AG04450 (cell line): Measurements from ENCODE around the gene MICA. TPM values are rescaled to one million over a fixed set of nuclear protein-coding genes. Genes with fewer than 3 reads are reported as not detected.

Experiments used
- CTCF ChIA-PET: fragments of 300-600, 350-600 bp; formaldehyde crosslinking; extraction: SDS; loops from one replicate; lab custom pipeline; 2022; ENCODE audit warnings: antibody characterized with exemption, inconsistent platforms; lab: Charles Lee
- POLR2A ChIA-PET: fragments of 350-600 bp; formaldehyde crosslinking; extraction: SDS; loops from one replicate; lab custom pipeline; 2021; ENCODE audit warnings: antibody characterized with exemption, inconsistent platforms; lab: Yijun Ruan, JAX
- DNase-seq: peaks from one replicate; pipeline ENCODE4 v3.0.0-alpha.2; 2011; ENCODE audit warnings: low read depth, low spot score
- H3K27ac ChIP-seq: one replicate; pipeline ENCODE4 v1.5.1; 2012; ENCODE audit warnings: low read depth, low read length, control low read depth
- H3K27me3 ChIP-seq: one replicate; pipeline ENCODE4 v1.6.0; 2012; ENCODE audit warnings: low read length; ENCODE audit not compliant: control insufficient read depth, insufficient read depth
- H3K4me3 ChIP-seq: 2 replicates; pipeline ENCODE4 v1.5.1; 2011; ENCODE audit warnings: mild to moderate bottlenecking, low read depth, low read length, control low read depth
- H3K9me3 ChIP-seq: 2 replicates; pipeline ENCODE4 v1.5.1; 2012; ENCODE audit warnings: low read length; ENCODE audit not compliant: control insufficient read depth, insufficient read depth
- polyA plus RNA-seq: library from polyadenylated mRNA; depleted of rRNA; stranded (reverse); fragments of >200 nt; gene quantifications from 2 replicates; pipeline ENCODE4 v1.2.3, GENCODE V29; 2011
- TF ChIP-seq, protein P1 (sequence below): IDR thresholded peaks from 2 replicates; pipeline ENCODE4 v1.5.1; 2011; ENCODE audit warnings: low read depth, low read length, control low read depth, inconsistent platforms

The MICA gene
- polyA plus RNA-seq, 1 experiment = 39.9 TPM

DNA sequence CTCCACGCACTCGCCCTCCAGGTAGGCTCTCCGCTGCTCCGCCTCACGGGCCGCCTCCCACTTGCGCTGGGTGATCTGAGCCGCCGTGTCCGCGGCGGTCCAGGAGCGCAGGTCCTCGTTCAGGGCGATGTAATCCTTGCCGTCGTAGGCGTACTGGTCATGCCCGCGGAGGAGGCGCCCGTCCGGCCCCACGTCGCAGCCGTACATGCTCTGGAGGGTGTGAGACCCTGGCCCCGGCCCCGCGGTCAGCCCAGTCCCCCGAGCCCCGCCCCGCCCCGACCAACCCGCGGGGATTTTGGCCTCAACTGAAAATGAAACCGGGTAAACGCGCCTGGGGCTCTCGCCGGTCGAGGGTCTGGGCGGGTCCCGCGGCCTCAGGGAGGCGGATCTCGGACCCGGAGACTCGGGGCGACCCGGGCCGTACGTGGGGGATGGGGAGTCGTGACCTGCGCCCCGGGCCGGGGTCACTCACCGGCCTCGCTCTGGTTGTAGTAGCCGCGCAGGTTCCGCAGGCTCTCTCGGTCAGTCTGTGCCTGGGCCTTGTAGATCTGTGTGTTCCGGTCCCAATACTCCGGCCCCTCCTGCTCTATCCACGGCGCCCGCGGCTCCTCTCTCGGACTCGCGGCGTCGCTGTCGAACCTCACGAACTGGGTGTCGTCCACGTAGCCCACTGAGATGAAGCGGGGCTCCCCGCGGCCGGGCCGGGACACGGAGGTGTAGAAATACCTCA is 47.0 kb upstream of the MICA start:
- H3K27ac ChIP-seq = no peak overlapping the region
- H3K27me3 ChIP-seq = peaks cover 21% of the 10 kb centered on the region
- TF ChIP-seq, protein P1, sequence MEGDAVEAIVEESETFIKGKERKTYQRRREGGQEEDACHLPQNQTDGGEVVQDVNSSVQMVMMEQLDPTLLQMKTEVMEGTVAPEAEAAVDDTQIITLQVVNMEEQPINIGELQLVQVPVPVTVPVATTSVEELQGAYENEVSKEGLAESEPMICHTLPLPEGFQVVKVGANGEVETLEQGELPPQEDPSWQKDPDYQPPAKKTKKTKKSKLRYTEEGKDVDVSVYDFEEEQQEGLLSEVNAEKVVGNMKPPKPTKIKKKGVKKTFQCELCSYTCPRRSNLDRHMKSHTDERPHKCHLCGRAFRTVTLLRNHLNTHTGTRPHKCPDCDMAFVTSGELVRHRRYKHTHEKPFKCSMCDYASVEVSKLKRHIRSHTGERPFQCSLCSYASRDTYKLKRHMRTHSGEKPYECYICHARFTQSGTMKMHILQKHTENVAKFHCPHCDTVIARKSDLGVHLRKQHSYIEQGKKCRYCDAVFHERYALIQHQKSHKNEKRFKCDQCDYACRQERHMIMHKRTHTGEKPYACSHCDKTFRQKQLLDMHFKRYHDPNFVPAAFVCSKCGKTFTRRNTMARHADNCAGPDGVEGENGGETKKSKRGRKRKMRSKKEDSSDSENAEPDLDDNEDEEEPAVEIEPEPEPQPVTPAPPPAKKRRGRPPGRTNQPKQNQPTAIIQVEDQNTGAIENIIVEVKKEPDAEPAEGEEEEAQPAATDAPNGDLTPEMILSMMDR = no peak
- H3K9me3 ChIP-seq = no peaks in the 10 kb centered on the region; the same call in 1 of the 2 replicates
- DNase-seq = no peak
- POLR2A ChIA-PET = no interaction called here
- CTCF ChIA-PET = no interaction called here
- peak overlapping the region; percentile 70 for H3K4me3 ChIP-seq

DNA sequence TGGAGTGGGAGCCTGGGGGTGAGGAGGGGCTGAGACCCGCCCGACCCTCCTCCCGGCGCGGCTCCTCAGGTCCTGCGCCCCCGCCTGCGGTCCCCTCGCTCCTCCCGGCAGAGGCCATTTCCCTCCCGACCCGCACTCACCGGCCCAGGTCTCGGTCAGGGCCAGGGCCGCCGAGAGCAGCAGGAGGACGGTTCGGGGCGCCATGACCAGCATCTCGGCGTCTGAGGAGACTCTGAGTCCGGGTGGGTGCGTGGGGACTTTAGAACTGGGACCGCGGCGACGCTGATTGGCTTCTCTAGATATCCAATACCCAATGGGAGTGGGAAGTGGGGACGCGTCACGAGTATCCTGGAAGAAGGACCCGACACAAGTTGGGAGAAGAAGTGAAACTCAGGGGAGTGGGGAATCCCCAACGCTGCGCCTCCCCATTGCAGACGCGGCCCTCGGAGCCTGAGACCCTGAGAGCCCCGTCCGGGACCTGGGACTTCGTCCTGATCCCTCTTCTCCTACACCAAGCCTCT is 46.4 kb upstream of the MICA start, which contains the start of gene HLA-B:
TSS of gene HLA-B (minus strand) at position 234 of the 521 bp plus-strand sequence. CDS start at position 213, 21 bp downstream.
- peak; percentile 47 for DNase-seq
- no peak within 1 kb of the TSS for H3K27ac ChIP-seq
- ChIA-PET CTCF (interaction anchor here (1.0 kb wide), 1 partner anchor 10 kb away, joined by 8 read pairs; no protein-coding TSS in a partner anchor), POLR2A (no interaction called here)
- TF ChIP-seq, protein P1 = no peak
- peak within 1 kb of the TSS; percentile 70 for H3K4me3 ChIP-seq
- no peaks in the 10 kb centered on the region; the same call in 1 of the 2 replicates for H3K9me3 ChIP-seq
- H3K27me3 ChIP-seq = peaks cover 18% of the 10 kb centered on the region

DNA sequence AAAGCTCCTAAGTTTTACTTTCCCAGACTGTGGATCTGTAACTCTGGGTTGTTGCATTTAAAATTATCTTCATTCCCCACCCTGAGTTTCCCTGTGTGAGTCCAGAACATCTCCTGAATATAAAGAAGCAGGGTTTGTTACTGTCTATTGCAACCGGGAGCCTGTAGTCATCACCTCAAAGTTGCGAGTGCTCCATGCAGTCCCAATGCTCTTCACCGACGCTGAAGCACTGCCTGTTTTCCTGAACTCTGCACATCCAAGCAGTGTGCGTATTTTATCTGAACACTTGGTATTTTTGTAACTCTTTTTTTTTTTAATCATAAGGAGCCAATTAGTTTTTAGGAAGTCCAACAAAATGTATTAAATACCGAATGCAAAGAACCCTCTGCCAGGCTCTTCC is 45.5 kb upstream of the MICA start:
- POLR2A ChIA-PET = no interaction called here
- CTCF ChIA-PET = interaction anchor here (0.6 to 1.0 kb wide), 2 partner anchors 9 to 84 kb away, joined by 4 to 8 read pairs; no protein-coding TSS in a partner anchor
- TF ChIP-seq, protein P1 = no peak
- Histone ChIP-seq H3K27me3 (peaks cover 26% of the 10 kb centered on the region), H3K4me3 (no peak overlapping the region), H3K9me3 (no peaks in the 10 kb centered on the region; the same call in 1 of the 2 replicates), H3K27ac (no peak overlapping the region)
- DNase-seq = no peak

DNA sequence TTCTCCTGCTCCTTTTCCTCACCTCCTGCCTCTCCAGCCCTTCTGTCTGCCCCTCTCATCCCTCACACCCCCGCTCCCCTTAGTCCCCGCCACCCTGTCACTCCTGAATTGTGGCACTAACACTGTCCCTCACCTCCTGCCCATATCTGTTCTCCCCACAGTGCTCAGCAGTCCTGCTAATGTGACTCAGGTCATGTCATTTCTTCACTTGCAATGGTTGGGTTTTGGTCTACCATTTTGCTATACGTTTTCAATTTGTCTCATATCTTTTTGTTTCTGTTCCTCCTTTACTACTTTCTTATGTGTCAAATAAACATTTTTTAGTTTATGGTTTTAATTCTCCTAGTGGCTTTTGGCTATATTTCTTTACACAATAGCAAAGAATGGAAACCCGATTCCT is 45.1 kb upstream of the MICA start:
- peaks cover 26% of the 10 kb centered on the region for H3K27me3 ChIP-seq

More for the DNA sequence above, 45.1 kb upstream of the MICA start:
- H3K27ac ChIP-seq = no peak overlapping the region
- TF ChIP-seq, protein P1 = no peak
- no peak overlapping the region for H3K4me3 ChIP-seq
- no peak for DNase-seq
- H3K9me3 ChIP-seq = no peaks in the 10 kb centered on the region; the same call in 1 of the 2 replicates
- ChIA-PET CTCF (interaction anchor here (0.6 kb wide), 1 partner anchor 84 kb away, joined by 4 read pairs; no protein-coding TSS in a partner anchor), POLR2A (no interaction called here)
